ENCODE measurements around the gene TSHZ2. TPM values are rescaled to one million over a fixed set of nuclear protein-coding genes. Genes with fewer than 3 reads are reported as not detected.

The TSHZ2 gene
- total and polyA plus RNA-seq, 11 donors: 1.8 to 12.1 (median 3.7) TPM

DNA sequence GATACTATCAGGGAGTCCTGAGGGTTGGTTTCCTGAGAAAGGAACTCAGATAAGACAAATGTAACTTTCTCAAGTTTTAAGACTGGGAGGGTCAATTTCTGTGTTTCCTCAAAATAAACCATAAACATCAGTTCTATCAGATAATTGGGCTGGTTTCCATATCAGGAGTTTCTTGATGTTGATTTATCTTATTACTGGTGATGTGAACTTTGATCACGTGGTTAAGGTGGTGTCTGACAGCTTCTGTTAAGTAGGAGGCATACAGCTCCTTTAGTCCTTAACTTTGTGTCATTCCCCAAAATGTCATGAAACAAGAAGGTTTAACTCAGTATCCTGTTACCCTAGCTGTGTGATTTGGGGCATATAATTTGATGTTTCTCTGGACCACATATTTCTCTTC, 476.3 kb downstream of the TSHZ2 start:
- Histone ChIP-seq H3K36me3 (no peaks in the 10 kb centered on the region), H3K9me3 (peaks cover 0 to 31% (median 14%) of the 10 kb centered on the region in 12 donors), H3K4me1 (peaks cover 0 to 18% (median 2%) of the 10 kb centered on the region in 12 donors), H3K4me3 (no peak overlapping the region), H3K27me3 (no peaks in the 10 kb centered on the region), H3K27ac (no peak overlapping the region)
- WGBS, 4 donors: 64 to 92% (median 83%) methylated on average over 1 of the region's 1 CpG
- intact Hi-C loops (cut with DNase I): no loop called here
- DNase-seq: no peak
- TF ChIP-seq CTCF (IDR thresholded peaks at IDR 0.05) (no peak), POLR2A (IDR thresholded peaks at IDR 0.05) (no peak)
- ATAC-seq: no peak

GRCh38 chr20:53448875-53449274, 476.7 kb downstream of the TSHZ2 start:
- DNase-seq: no peak
- Histone ChIP-seq H3K27ac (no peak overlapping the region), H3K4me1 (peaks cover 0 to 18% (median 2%) of the 10 kb centered on the region in 12 donors), H3K36me3 (no peaks in the 10 kb centered on the region), H3K4me3 (no peak overlapping the region), H3K27me3 (no peaks in the 10 kb centered on the region), H3K9me3 (peaks cover 0 to 31% (median 14%) of the 10 kb centered on the region in 12 donors)
- intact Hi-C loops (cut with DNase I): no loop called here
- TF ChIP-seq POLR2A (IDR thresholded peaks at IDR 0.05) (no peak), CTCF (IDR thresholded peaks at IDR 0.05) (no peak)
- no peak for ATAC-seq

GRCh38 chr20:53453076-53453475, 480.9 kb downstream of the TSHZ2 start:
- H3K27me3 ChIP-seq: no peaks in the 10 kb centered on the region
- ATAC-seq (no peak), DNase-seq (no peak)
- no peak overlapping the region for H3K27ac ChIP-seq
- H3K4me1 ChIP-seq: no peaks in the 10 kb centered on the region
- H3K4me3 ChIP-seq: no peak overlapping the region
- 92 to 95% (median 94%) methylated on average over 4 of the region's 4 CpGs for WGBS, 4 donors
- no peaks in the 10 kb centered on the region for H3K36me3 ChIP-seq
- peaks cover 0 to 39% (median 14%) of the 10 kb centered on the region in 12 donors for H3K9me3 ChIP-seq
- TF ChIP-seq CTCF (IDR thresholded peaks at IDR 0.05) (no peak), POLR2A (IDR thresholded peaks at IDR 0.05) (no peak)
- intact Hi-C loops (cut with DNase I): no loop called here

- no peaks in the 10 kb centered on the region for H3K4me1 ChIP-seq
- WGBS, 4 donors: 88 to 95% (median 92%) methylated on average over 6 of the region's 6 CpGs
- no peaks in the 10 kb centered on the region for H3K36me3 ChIP-seq
- H3K27ac ChIP-seq: no peak overlapping the region
- DNase-seq (no peak), ATAC-seq (no peak)
- H3K27me3 ChIP-seq: no peaks in the 10 kb centered on the region
- intact Hi-C loops (cut with DNase I): no loop called here
- TF ChIP-seq POLR2A (IDR thresholded peaks at IDR 0.05) (no peak), CTCF (IDR thresholded peaks at IDR 0.05) (no peak)
- H3K9me3 ChIP-seq: peaks cover 0 to 25% (median 7%) of the 10 kb centered on the region in 12 donors
- H3K4me3 ChIP-seq: no peak overlapping the region
Observed at GRCh38 chr20:53454675-53455276, 482.6 kb downstream of the TSHZ2 start.

Data from heart left ventricle (tissue), 16 donors.